Fibroblast of pulmonary artery (primary cell): Measurements from ENCODE around the gene GPR82.
A peak's percentile ranks its signal among the peaks of the same experiment; 100 is the strongest.
"Not testable (repeated sequence)": the region's sequence is repeated elsewhere in the genome, so short reads cannot be mapped to it uniquely, and the experiment has no call there.

Experiments used
- DNase-seq: peaks from one replicate; pipeline ENCODE4 v3.0.0-alpha.2; 2010; ENCODE audit warnings: low read depth
- H3K4me3 ChIP-seq: replicated peaks from 2 replicates; pipeline ENCODE4 v1.5.1; 2011; ENCODE audit warnings: low read depth, mild to moderate bottlenecking, control low read depth, low read length, moderate library complexity
- CTCF ChIP-seq: IDR thresholded peaks from 2 replicates; pipeline ENCODE4 v1.5.1; 2011; ENCODE audit warnings: mild to moderate bottlenecking, control low read depth, low read length, inconsistent platforms; ENCODE audit errors: missing control alignments

The GPR82 gene

DNA sequence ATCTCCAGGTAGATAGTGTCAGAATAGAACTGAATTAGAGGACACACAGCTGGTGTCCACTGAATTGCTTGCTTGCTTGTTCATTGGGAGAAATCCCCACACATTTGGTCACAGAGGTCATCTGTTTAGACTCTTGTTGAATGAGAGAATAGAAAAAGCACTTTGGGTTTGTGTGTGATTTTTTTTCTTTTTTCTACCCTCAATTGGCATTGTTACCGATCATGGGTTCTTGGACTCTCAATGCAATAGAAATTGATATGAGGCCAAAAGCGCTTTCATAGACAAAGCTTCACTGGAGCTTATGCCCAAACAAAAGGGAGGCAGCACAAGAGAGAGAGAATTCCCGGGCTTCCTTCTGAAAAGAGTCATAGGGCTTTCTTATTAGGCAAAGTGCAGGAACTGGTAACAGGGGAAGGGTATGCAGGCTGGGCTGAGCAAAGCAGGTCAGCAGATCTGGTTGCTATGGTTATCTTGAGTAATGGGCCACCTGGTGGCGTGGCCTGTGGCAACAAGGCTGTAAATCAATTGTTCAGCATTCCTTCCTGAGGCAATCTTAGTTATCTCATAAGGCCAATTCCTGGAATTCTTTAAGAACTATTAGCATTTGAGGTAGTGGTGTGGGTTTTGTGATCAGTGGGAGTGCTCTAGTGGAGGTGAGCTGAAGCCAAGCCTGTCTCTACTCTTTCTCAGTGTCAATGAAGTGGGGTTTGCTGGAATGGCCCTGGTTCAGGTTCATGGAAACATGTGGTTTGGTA is 5.3 kb upstream of the GPR82 start:
- H3K4me3 ChIP-seq, result no peak overlapping the region
- peak; percentile 6 for DNase-seq
- no peak for TF ChIP-seq CTCF

DNA sequence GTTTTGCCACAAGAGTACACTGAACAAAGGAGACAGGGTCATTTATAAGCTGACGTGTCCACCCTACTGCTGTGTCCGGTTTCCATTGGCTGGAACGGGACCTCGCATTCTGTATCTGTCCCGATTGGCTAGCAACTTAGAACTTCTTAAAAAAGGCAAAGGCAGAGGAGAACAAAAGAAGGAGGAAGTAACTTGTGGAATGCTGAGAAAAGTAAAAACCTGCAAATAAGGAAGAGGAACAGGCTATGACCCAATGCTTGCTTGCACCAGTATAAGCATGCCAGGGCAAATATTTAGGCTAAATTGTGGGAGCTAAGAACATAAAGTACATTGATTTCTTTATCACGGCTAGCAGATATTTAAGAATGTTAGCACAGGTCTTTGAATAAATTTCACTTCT is 4.4 kb upstream of the GPR82 start:
- H3K4me3 ChIP-seq, DNase-seq: not testable (repeated sequence)

GRCh38 chrX:41720125-41720779 is 3.7 kb upstream of the GPR82 start:
- peak; percentile 6 for DNase-seq
- TF ChIP-seq CTCF, result no peak

DNA sequence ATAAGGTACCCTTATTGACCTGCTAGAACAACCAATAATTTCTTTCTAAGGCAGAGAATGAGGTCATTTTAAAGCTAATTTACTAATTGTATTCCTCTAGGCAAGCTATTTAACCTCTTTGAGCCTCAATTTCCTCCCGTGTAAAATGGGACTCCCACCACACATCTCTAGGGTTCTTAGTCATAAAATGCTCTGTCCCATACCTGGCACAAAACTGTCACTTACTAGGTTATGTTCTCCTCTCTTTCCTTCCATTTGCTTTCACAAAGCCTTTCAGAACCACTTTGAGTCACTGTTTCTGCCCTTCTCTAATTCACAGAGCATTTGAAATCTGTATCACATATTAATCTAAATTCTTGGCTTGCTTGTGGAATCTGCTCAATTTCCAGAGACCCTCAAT is 2.4 kb upstream of the GPR82 start:
- no peak for TF ChIP-seq CTCF
- DNase-seq, result no peak

More at GRCh38 chrX:41720125-41720779, 3.7 kb upstream of the GPR82 start:
- H3K4me3 ChIP-seq, result no peak overlapping the region

GRCh38 chrX:41722214-41722613 is 1.8 kb upstream of the GPR82 start:
- TF ChIP-seq CTCF, result no peak
- H3K4me3 ChIP-seq, result no peak overlapping the region
- no peak for DNase-seq

More for the DNA sequence above, 2.4 kb upstream of the GPR82 start:
- no peak overlapping the region for H3K4me3 ChIP-seq

- TF ChIP-seq CTCF, result no peak
Observed at GRCh38 chrX:41722816-41723618, 964 bp upstream of the GPR82 start.

DNA sequence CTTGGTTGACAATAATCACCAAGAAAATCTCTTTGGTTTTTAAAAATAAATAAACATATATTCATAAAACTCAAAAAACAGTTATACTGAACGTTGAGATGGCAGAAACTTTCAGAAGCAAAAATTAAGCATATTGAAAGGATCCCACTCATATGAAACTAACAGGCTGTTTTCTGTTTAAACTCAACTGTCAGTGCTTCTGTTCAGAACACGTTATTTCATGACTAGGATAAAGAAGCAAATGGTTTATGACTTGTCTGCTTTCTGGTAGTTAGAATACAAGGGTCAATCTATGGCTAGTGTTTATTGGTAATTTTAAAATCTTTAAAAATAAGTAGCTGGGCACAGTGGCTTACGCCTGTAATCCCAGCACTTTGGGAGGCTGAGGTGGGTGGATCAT is 4.1 kb downstream of the GPR82 start:
- no peak overlapping the region for H3K4me3 ChIP-seq
- TF ChIP-seq CTCF, result no peak
- DNase-seq, result no peak

More at GRCh38 chrX:41722816-41723618, 964 bp upstream of the GPR82 start:
- DNase-seq, result peak; percentile 59
- H3K4me3 ChIP-seq, result no peak overlapping the region
